ENCODE measurements around the gene IQCE.
A peak's percentile ranks its signal among the peaks of the same experiment; 100 is the strongest.

IQCE gene

GRCh38 chr7:2558629-2559282 is at the start of gene IQCE:
TSS of gene IQCE (plus strand) at chr7:2558979. CDS start at chr7:2559182, 203 bp downstream.
- DNase-seq (ENCODE audit: low read depth, low spot score) = peak; percentile 96

- no peak for DNase-seq (ENCODE audit: low read depth, low spot score)
Observed at GRCh38 chr7:2509298-2509906, 49.4 kb upstream of the IQCE start.

- DNase-seq (ENCODE audit: low read depth, low spot score) = no peak
Observed at GRCh38 chr7:2510130-2510776, 48.5 kb upstream of the IQCE start.

- no peak for DNase-seq (ENCODE audit: low read depth, low spot score)
Observed at GRCh38 chr7:2510909-2511768, 47.6 kb upstream of the IQCE start.

- DNase-seq (ENCODE audit: low read depth, low spot score) = no peak
Observed at GRCh38 chr7:2511769-2512168, 47.0 kb upstream of the IQCE start.

GRCh38 chr7:2512179-2512661 is 46.6 kb upstream of the IQCE start:
- DNase-seq (ENCODE audit: low read depth, low spot score) = no peak

- DNase-seq (ENCODE audit: low read depth, low spot score) = no peak
Observed at GRCh38 chr7:2512713-2513112, 46.1 kb upstream of the IQCE start.

GRCh38 chr7:2513702-2514101 is 45.1 kb upstream of the IQCE start:
- no peak for DNase-seq (ENCODE audit: low read depth, low spot score)

- DNase-seq (ENCODE audit: low read depth, low spot score) = no peak
Observed at GRCh38 chr7:2514473-2515423, 44.0 kb upstream of the IQCE start.

GRCh38 chr7:2515424-2516193 is 43.2 kb upstream of the IQCE start:
- DNase-seq (ENCODE audit: low read depth, low spot score) = no peak

- DNase-seq (ENCODE audit: low read depth, low spot score) = no peak
Observed at GRCh38 chr7:2516194-2516555, 42.6 kb upstream of the IQCE start.

- peak; percentile 97 for DNase-seq (ENCODE audit: low read depth, low spot score)
Observed at GRCh38 chr7:2517026-2517425, 41.8 kb upstream of the IQCE start.

GRCh38 chr7:2517678-2518507 is 40.9 kb upstream of the IQCE start:
- peak; percentile 51 for DNase-seq (ENCODE audit: low read depth, low spot score)

- no peak for DNase-seq (ENCODE audit: low read depth, low spot score)
Observed at GRCh38 chr7:2518737-2519118, 40.1 kb upstream of the IQCE start.

GRCh38 chr7:2519119-2519930 is 39.5 kb upstream of the IQCE start, which contains the start of gene LFNG:
TSS of gene LFNG (plus strand) at chr7:2519774. CDS start at chr7:2519862, 88 bp downstream.
- DNase-seq (ENCODE audit: low read depth, low spot score) = peak; percentile 97

- peak; percentile 58 for DNase-seq (ENCODE audit: low read depth, low spot score)
Observed at GRCh38 chr7:2520131-2520760, 38.5 kb upstream of the IQCE start.

GRCh38 chr7:2520761-2521290 is 38.0 kb upstream of the IQCE start:
- DNase-seq (ENCODE audit: low read depth, low spot score) = peak; percentile 39
